H1 (cell line): ENCODE data around the gene ZNF814. TPM values are rescaled to one million over a fixed set of nuclear protein-coding genes. Genes with fewer than 3 reads are reported as not detected.

ENCODE experiments used
- CTCF ChIA-PET: fragments of 300-600 bp; sonication (Branson Sonifier 250); formaldehyde crosslinking; loops from one replicate; lab custom pipeline; 2021; ENCODE audit not compliant: partially characterized antibody; lab: Charles Lee
- POLR2A ChIA-PET: fragments of 300-600 bp; sonication (Branson Sonifier 250); formaldehyde crosslinking; loops from one replicate; lab custom pipeline; 2021; ENCODE audit warnings: inconsistent platforms; ENCODE audit not compliant: partially characterized antibody; lab: Charles Lee
- DNase-seq, 2 experiments: peaks; one replicate each; pipeline versions ENCODE4 v3.0.0 to v3.0.0-alpha.2; 2010 to 2022; ENCODE audit warnings: low spot score in 2 of 2, low read depth in 1 of 2, mixed read lengths in 1 of 2
- FAIRE-seq: peaks from 2 replicates; lab custom pipeline; 2011; peaks lifted over from hg19 to GRCh38; lab: Jason Lieb, UNC
- H2AFZ ChIP-seq: 2 replicates; pipeline ENCODE4 v1.8.1; 2012; ENCODE audit warnings: low read length, inconsistent platforms
- H2AK5ac ChIP-seq: 2 replicates; pipeline ENCODE4 v1.6.1; 2013; ENCODE audit warnings: low read depth, low read length
- H2BK120ac ChIP-seq: replicated peaks from 2 replicates; pipeline ENCODE3; 2013; ENCODE audit warnings: low read depth, low read length, inconsistent platforms
- H2BK12ac ChIP-seq: 2 replicates; pipeline ENCODE4 v1.6.1; 2013; ENCODE audit warnings: low read depth, low read length
- H2BK15ac ChIP-seq: 2 replicates; pipeline ENCODE4 v1.6.1; 2013; ENCODE audit warnings: low read length
- H2BK20ac ChIP-seq: 2 replicates; pipeline ENCODE4 v1.6.1; 2013; ENCODE audit warnings: low read length
- H2BK5ac ChIP-seq: 2 replicates; pipeline ENCODE4 v1.6.1; 2013; ENCODE audit warnings: low read depth, low read length
- H3K14ac ChIP-seq: 2 replicates; pipeline ENCODE4 v1.6.1; 2013; ENCODE audit warnings: inconsistent platforms; ENCODE audit not compliant: insufficient read length
- H3K18ac ChIP-seq: 2 replicates; pipeline ENCODE4 v1.6.1; 2013; ENCODE audit warnings: low read length; ENCODE audit errors: extremely low read depth
- H3K23ac ChIP-seq: 2 replicates; pipeline ENCODE4 v1.6.1; 2013; ENCODE audit warnings: inconsistent platforms; ENCODE audit not compliant: insufficient read length
- H3K23me2 ChIP-seq: 2 replicates; pipeline ENCODE4 v1.6.1; 2013; ENCODE audit warnings: low read depth, low read length
- H3K27ac ChIP-seq: 2 replicates; pipeline ENCODE4 v1.6.1; 2011; ENCODE audit warnings: low read depth, low read length, inconsistent platforms
- H3K27me3 ChIP-seq, 4 experiments: replicated peaks in 1 of 4; 1 replicate in 1 of 4; 2 replicates in 3 of 4; pipeline versions ENCODE4 v1.6.1 to v1.8.1; 2011 to 2013; ENCODE audit warnings: low read length in 3 of 4, mild to moderate bottlenecking in 3 of 4, inconsistent platforms in 2 of 4, mixed read lengths in 2 of 4, moderate library complexity in 1 of 4; ENCODE audit not compliant: control insufficient read depth in 3 of 4, insufficient read depth in 3 of 4; ENCODE audit errors: extremely low read depth in 1 of 4
- H3K36me3 ChIP-seq, 4 experiments: 2 replicates each; pipeline versions ENCODE4 v1.6.1 to v1.8.1; 2011 to 2013; ENCODE audit warnings: mild to moderate bottlenecking in 4 of 4, low read length in 3 of 4, moderate library complexity in 2 of 4, control low read depth in 1 of 4, inconsistent platforms in 1 of 4; ENCODE audit not compliant: insufficient read depth in 4 of 4, control insufficient read depth in 2 of 4
- H3K4ac ChIP-seq: replicated peaks from 2 replicates; pipeline ENCODE3; 2013; ENCODE audit warnings: low read length, low read depth, mixed read lengths, inconsistent platforms; ENCODE audit not compliant: insufficient read length
- H3K4me1 ChIP-seq, 4 experiments: replicated peaks in 1 of 4; 1 replicate in 1 of 4; 2 replicates in 3 of 4; pipeline versions ENCODE4 v1.6.1 to v1.8.1; 2011 to 2013; ENCODE audit warnings: low read length in 3 of 4, inconsistent platforms in 2 of 4, mixed read lengths in 1 of 4; ENCODE audit not compliant: insufficient read depth in 4 of 4, control insufficient read depth in 3 of 4
- H3K4me2 ChIP-seq, 2 experiments: 2 replicates each; pipeline versions ENCODE4 v1.6.1 to v1.8.1; 2011 to 2013; ENCODE audit warnings: low read depth in 2 of 2, low read length in 2 of 2, control low read depth in 1 of 2, inconsistent platforms in 1 of 2, mild to moderate bottlenecking in 1 of 2; ENCODE audit not compliant: insufficient read depth in 1 of 2
- H3K4me3 ChIP-seq, 4 experiments: fragments of 200-600, 300-600 bp in 1 of 4; sonication (generic), shearing (Covaris generic), sonication (Bioruptor Twin) in 1 of 4; 2 replicates each; pipeline versions ENCODE4 v1.5.1 to v1.8.1; 2011 to 2016; ENCODE audit warnings: low read length in 4 of 4, low read depth in 3 of 4, control low read depth in 2 of 4, inconsistent platforms in 2 of 4, mild to moderate bottlenecking in 2 of 4, mixed read lengths in 1 of 4, moderate library complexity in 1 of 4; ENCODE audit not compliant: insufficient read depth in 2 of 4; ENCODE audit errors: extremely low read depth in 1 of 4
- H3K56ac ChIP-seq: replicated peaks from 2 replicates; pipeline ENCODE3; 2013; ENCODE audit warnings: low read depth, mild to moderate bottlenecking, mixed read lengths, low read length, inconsistent platforms; ENCODE audit not compliant: insufficient read length
- H3K79me1 ChIP-seq: 2 replicates; pipeline ENCODE4 v1.6.1; 2013; ENCODE audit warnings: low read depth, low read length, control low read depth
- H3K79me2 ChIP-seq, 2 experiments: 2 replicates each; pipeline versions ENCODE4 v1.6.1 to v1.8.1; 2012 to 2013; ENCODE audit warnings: low read length in 2 of 2, mild to moderate bottlenecking in 2 of 2, inconsistent platforms in 1 of 2; ENCODE audit not compliant: insufficient read depth in 2 of 2, control insufficient read depth in 1 of 2
- H3K9ac ChIP-seq, 4 experiments: replicated peaks in 1 of 4; 1 replicate in 1 of 4; 2 replicates in 3 of 4; pipeline versions ENCODE4 v1.6.1 to v1.8.1; 2011 to 2013; ENCODE audit warnings: low read depth in 3 of 4, low read length in 3 of 4, control low read depth in 2 of 4, mild to moderate bottlenecking in 2 of 4, moderate library complexity in 2 of 4, inconsistent platforms in 1 of 4; ENCODE audit errors: extremely low read depth in 1 of 4
- H3K9me3 ChIP-seq, 2 experiments: 2 replicates each; pipeline versions ENCODE4 v1.6.1 to v1.8.1; 2012 to 2013; ENCODE audit warnings: mild to moderate bottlenecking in 2 of 2, moderate library complexity in 2 of 2, control low read depth in 1 of 2, inconsistent platforms in 1 of 2, low read depth in 1 of 2, low read length in 1 of 2, mixed read lengths in 1 of 2; ENCODE audit not compliant: insufficient read depth in 2 of 2
- H4K20me1 ChIP-seq, 2 experiments: replicated peaks in 1 of 2; 2 replicates each; pipeline versions ENCODE3 to v1.8.1; 2011 to 2013; ENCODE audit warnings: inconsistent platforms in 2 of 2, low read length in 2 of 2, mild to moderate bottlenecking in 1 of 2; ENCODE audit not compliant: insufficient read depth in 2 of 2, control insufficient read depth in 1 of 2
- H4K5ac ChIP-seq: 2 replicates; pipeline ENCODE4 v1.6.1; 2013; ENCODE audit warnings: low read length, low read depth, mixed read lengths, inconsistent platforms; ENCODE audit not compliant: insufficient read length
- H4K8ac ChIP-seq: 2 replicates; pipeline ENCODE4 v1.8.0; 2013; ENCODE audit warnings: mild to moderate bottlenecking, moderate library complexity, low read length, inconsistent platforms; ENCODE audit not compliant: insufficient read depth; ENCODE audit errors: extremely low read depth
- H4K91ac ChIP-seq: replicated peaks from 2 replicates; pipeline ENCODE3; 2013; ENCODE audit warnings: low read length, mixed read lengths, inconsistent platforms; ENCODE audit not compliant: insufficient read length
- E2F6 ChIP-seq: IDR thresholded peaks from 2 replicates; pipeline ENCODE4 v1.6.1; 2012; ENCODE audit warnings: inconsistent platforms
- POLR2A ChIP-seq, 2 experiments: IDR thresholded peaks; 1 replicate in 1 of 2; 2 replicates in 1 of 2; pipeline ENCODE4 v1.6.1; 2011; ENCODE audit warnings: low read depth in 2 of 2, low read length in 2 of 2, mild to moderate bottlenecking in 2 of 2; ENCODE audit errors: control extremely low read depth in 1 of 2
- POLR2AphosphoS5 ChIP-seq: IDR thresholded peaks from 2 replicates; pipeline ENCODE4 v1.6.1; 2011; ENCODE audit warnings: low read depth, low read length
- WGBS, 2 experiments: shearing (Covaris generic) in 1 of 2; methylation state at CpG; one replicate each; pipeline versions ENCODE4 v1.1.6 to v1.1.7; 2013 to 2015; ENCODE audit warnings: low lambda C conversion rate in 2 of 2, mixed read lengths in 2 of 2, inconsistent platforms in 1 of 2, low coverage in 1 of 2, missing lambda C conversion rate in 1 of 2; ENCODE audit not compliant: insufficient replicate concordance in 2 of 2, insufficient coverage in 1 of 2, insufficient read length in 1 of 2; ENCODE audit errors: extremely low coverage in 1 of 2, missing lambda C conversion rate in 1 of 2; 5-methylcytosine and 5-hydroxymethylcytosine counted together
- polyA plus RNA-seq, 7 experiments: library from polyadenylated mRNA; depleted of rRNA in 3 of 7; stranded (reverse) in 5 of 7; unstranded in 2 of 7; fragments of >200 nt in 5 of 7; fragments of 200-250 nt in 2 of 7; gene quantifications; 1 replicate in 5 of 7; 2 replicates in 1 of 7; 4 replicates in 1 of 7; pipeline versions ENCODE4 v1.2.1 to v1.2.3, GENCODE V29; 2011 to 2013; ENCODE audit warnings: missing spikeins in 2 of 7, mixed read lengths in 2 of 7
- total RNA-seq: library from RNA; stranded (reverse); fragmentation: NEBNext Ultra II Directional; extraction: Animal tissue kit (Norgen Biotek cat#: 25700); gene quantifications from 2 replicates; pipeline ENCODE4 v1.2.1, GENCODE V29; 2021

Gene ZNF814
- total and polyA plus RNA-seq, 2 of the 8 experiments (the other 6 are each of a cell fraction or from before 2014, with no cell fraction given) = 90.9 to 99.6 TPM

- H4K5ac ChIP-seq = peak overlapping the region; percentile 45
- no peak overlapping the region for H3K18ac ChIP-seq
- H3K4ac ChIP-seq = no peak overlapping the region
- H2BK120ac ChIP-seq = no peak overlapping the region
- H3K56ac ChIP-seq = no peak overlapping the region
- no peaks in the 10 kb centered on the region for H3K79me1 ChIP-seq
- H3K27me3 ChIP-seq = no peaks in the 10 kb centered on the region
- H3K23ac ChIP-seq = no peak overlapping the region
- H2AK5ac ChIP-seq = no peak overlapping the region
- peak overlapping the region in 1 of 4 experiments; percentile 16; a peak in 2 of 7 replicates for H3K9ac ChIP-seq
- no peak for FAIRE-seq
- no peak overlapping the region for H2BK20ac ChIP-seq
- peak overlapping the region; percentile 3; the same call in 1 of the 2 replicates for H2BK5ac ChIP-seq
- DNase-seq = no peak
- H3K9me3 ChIP-seq = no peaks in the 10 kb centered on the region
- H2BK12ac ChIP-seq = no peak overlapping the region
- peaks cover 3 to 18% (median 10%) of the 10 kb centered on the region in 4 experiments; a peak in 6 of 7 replicates for H3K4me1 ChIP-seq
- peaks cover 45 to 65% of the 10 kb centered on the region in 2 experiments for H3K79me2 ChIP-seq
- H4K8ac ChIP-seq = no peak overlapping the region
- H2BK15ac ChIP-seq = no peak overlapping the region
- H4K20me1 ChIP-seq = peaks cover 7 to 10% of the 10 kb centered on the region in 2 experiments
- H3K27ac ChIP-seq = no peak overlapping the region
- H2AFZ ChIP-seq = no peak overlapping the region
- H4K91ac ChIP-seq = no peak overlapping the region
- TF ChIP-seq E2F6 (no peak), POLR2A (IDR thresholded peaks at IDR 0.05; ENCODE audit: control extremely low read depth in 1 of 2, low read depth in 2 of 2, low read length in 2 of 2) (peak in 1 of 2 experiments; percentile 42; a peak in 1 of 3 replicates), POLR2AphosphoS5 (peak; percentile 39; the same call in 1 of the 2 replicates)
- CTCF ChIA-PET = no interaction called here
- no peak overlapping the region for H3K14ac ChIP-seq
- peak overlapping the region; percentile 64 to 79 for H3K4me2 ChIP-seq
- H3K36me3 ChIP-seq = peaks cover 0 to 26% (median 12%) of the 10 kb centered on the region in 4 experiments; a peak in 5 of 8 replicates
- H3K23me2 ChIP-seq = peaks cover 3% of the 10 kb centered on the region; the same call in 1 of the 2 replicates
- peak overlapping the region; percentile 89 to 97 (median 96); a peak in 4 of 8 replicates for H3K4me3 ChIP-seq
- POLR2A ChIA-PET = interaction anchor here (0.6 to 11.1 kb wide), 8 partner anchors 9 to 469 kb away, joined by 3 to 103 read pairs (median 16); partner anchors contain the start of gene ZNF587
- 78% methylated on average over 3 of the region's 3 CpGs; no CpG with 5 or more reads in 1 of the 2 experiments for WGBS, 2 experiments
These were observed 2.8 kb downstream of the ZNF814 start for GRCh38 chr19:57886046-57886445.
